HG03039 (cell line): ENCODE results near the gene ANXA10.
"Not testable (repeated sequence)": the region's sequence is repeated elsewhere in the genome, so short reads cannot be mapped to it uniquely, and the experiment has no call there.

Experiments used
- ATAC-seq: cut with Tn5 transposase; IDR thresholded peaks from one replicate; pipeline ENCODE4 v1.9.1; 2021; ENCODE audit warnings: mild to moderate bottlenecking, moderate library complexity; ENCODE audit not compliant: unreplicated experiment

The ANXA10 gene

GRCh38 chr4:168153596-168154440 is 61.5 kb downstream of the ANXA10 start:
- ATAC-seq, result peak; percentile 88

GRCh38 chr4:168154546-168155277 is 62.4 kb downstream of the ANXA10 start:
- no peak for ATAC-seq

- no peak for ATAC-seq
Measured at GRCh38 chr4:168162604-168163003, 70.3 kb downstream of the ANXA10 start.

- no peak for ATAC-seq
Measured at GRCh38 chr4:168163106-168163505, 70.8 kb downstream of the ANXA10 start.

GRCh38 chr4:168164045-168164444 is 71.7 kb downstream of the ANXA10 start:
- ATAC-seq, result no peak

GRCh38 chr4:168164915-168165548 is 72.7 kb downstream of the ANXA10 start:
- no peak for ATAC-seq

- ATAC-seq, result no peak
Measured at GRCh38 chr4:168167714-168168284, 75.5 kb downstream of the ANXA10 start.

- no peak for ATAC-seq
Measured at GRCh38 chr4:168174308-168174707, 82.0 kb downstream of the ANXA10 start.

- ATAC-seq, result no peak
Measured at GRCh38 chr4:168177546-168178149, 85.3 kb downstream of the ANXA10 start.

GRCh38 chr4:168183717-168184571 is 91.6 kb downstream of the ANXA10 start:
- ATAC-seq, result no peak

GRCh38 chr4:168188754-168189153 is 96.4 kb downstream of the ANXA10 start:
- no peak for ATAC-seq

- ATAC-seq, result no peak
Measured at GRCh38 chr4:168197926-168198325, 105.6 kb downstream of the ANXA10 start.

- ATAC-seq, result no peak
Measured at GRCh38 chr4:168199260-168199957, 107.1 kb downstream of the ANXA10 start.

- no peak for ATAC-seq
Measured at GRCh38 chr4:168200685-168201084, 108.3 kb downstream of the ANXA10 start.

GRCh38 chr4:168203233-168203911 is 111.0 kb downstream of the ANXA10 start:
- no peak for ATAC-seq

GRCh38 chr4:168208957-168209614 is 116.7 kb downstream of the ANXA10 start:
- ATAC-seq, result no peak

- ATAC-seq, result no peak
Measured at GRCh38 chr4:168212656-168213055, 120.3 kb downstream of the ANXA10 start.

- ATAC-seq, result not testable (repeated sequence)
Measured at GRCh38 chr4:168213511-168213910, 121.2 kb downstream of the ANXA10 start.
